Measurements from ENCODE around the gene GNGT2.

DNA sequence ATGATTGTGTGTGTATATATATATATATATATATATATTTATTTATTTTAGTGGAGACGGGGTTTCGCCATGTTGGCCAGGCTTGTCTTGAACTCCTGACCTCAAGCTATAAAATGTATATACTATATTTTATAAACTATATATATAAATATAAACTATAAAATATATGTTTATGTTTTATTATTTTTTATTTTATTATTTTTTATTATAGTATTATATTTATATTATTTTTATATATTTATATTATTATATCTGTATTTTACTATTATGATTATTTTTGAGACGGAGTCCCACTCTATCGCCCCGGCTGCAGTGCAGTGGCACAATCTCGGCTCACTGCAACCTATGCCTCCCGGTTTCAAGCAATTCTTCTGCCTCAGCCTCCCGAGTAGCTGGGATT lies 30.7 kb upstream of the GNGT2 start:
- TF ChIP-seq, protein P1, sequence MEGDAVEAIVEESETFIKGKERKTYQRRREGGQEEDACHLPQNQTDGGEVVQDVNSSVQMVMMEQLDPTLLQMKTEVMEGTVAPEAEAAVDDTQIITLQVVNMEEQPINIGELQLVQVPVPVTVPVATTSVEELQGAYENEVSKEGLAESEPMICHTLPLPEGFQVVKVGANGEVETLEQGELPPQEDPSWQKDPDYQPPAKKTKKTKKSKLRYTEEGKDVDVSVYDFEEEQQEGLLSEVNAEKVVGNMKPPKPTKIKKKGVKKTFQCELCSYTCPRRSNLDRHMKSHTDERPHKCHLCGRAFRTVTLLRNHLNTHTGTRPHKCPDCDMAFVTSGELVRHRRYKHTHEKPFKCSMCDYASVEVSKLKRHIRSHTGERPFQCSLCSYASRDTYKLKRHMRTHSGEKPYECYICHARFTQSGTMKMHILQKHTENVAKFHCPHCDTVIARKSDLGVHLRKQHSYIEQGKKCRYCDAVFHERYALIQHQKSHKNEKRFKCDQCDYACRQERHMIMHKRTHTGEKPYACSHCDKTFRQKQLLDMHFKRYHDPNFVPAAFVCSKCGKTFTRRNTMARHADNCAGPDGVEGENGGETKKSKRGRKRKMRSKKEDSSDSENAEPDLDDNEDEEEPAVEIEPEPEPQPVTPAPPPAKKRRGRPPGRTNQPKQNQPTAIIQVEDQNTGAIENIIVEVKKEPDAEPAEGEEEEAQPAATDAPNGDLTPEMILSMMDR (IDR thresholded peaks at IDR 0.05; ENCODE audit: low read length): no peak
- TF ChIP-seq EZH2 (optimal IDR thresholded peaks at IDR 0.05; ENCODE audit: low read depth, low read length): no peak
